B cell (primary cell): ENCODE data around the gene DNAJC16. TPM values are rescaled to one million over a fixed set of nuclear protein-coding genes. Genes with fewer than 3 reads are reported as not detected.

Experiments
- polyA plus RNA-seq: library from polyadenylated mRNA; depleted of rRNA; stranded (reverse); fragments of >200 nt; gene quantifications from 2 replicates; pipeline ENCODE4 v1.2.3, GENCODE V29; 2012
- small RNA-seq: library from RNA; depleted of rRNA; stranded (forward); fragments of <200 nt; gene quantifications from one replicate; pipeline ENCODE3, GENCODE V24; 2012; ENCODE audit warnings: low replicate concordance, low read depth; ENCODE audit not compliant: insufficient read length
- total RNA-seq, 2 donors: library from RNA; stranded (reverse); fragments of 120-200 nt in 1 of 2; gene quantifications; 1 replicate in 1 of 2; 2 replicates in 1 of 2; pipeline versions ENCODE4 v1.2.3 to v1.2.4, GENCODE V29; 2013 to 2022

Gene DNAJC16
- total and polyA plus RNA-seq, 2 donors (not counting 1 experiment from before 2014, with no cell fraction given), result 16.9 to 47.1 TPM

Small RNA genes within 50 kb of the gene (small RNA-seq; reads per million reads assigned to genes)
- gene CD24P1, result not detected
- not detected for gene RNU7-179P
- not detected for gene SCARNA21B

Other genes starting within 250 kb of the DNAJC16 start
- gene EFHD2, start 117.0 kb upstream of the DNAJC16 start, total RNA-seq, result 38.4 and 39.3 TPM in 2 replicates
- 67.2 and 90.0 TPM in 2 replicates for gene EFHD2, start 117.0 kb upstream of the DNAJC16 start, polyA plus RNA-seq
- gene CTRC, start 88.4 kb upstream of the DNAJC16 start, total RNA-seq, result 0.51 TPM in 1 of 2 replicates, not detected in the other
- gene CTRC, start 88.4 kb upstream of the DNAJC16 start, polyA plus RNA-seq, result 0.39 and 1.3 TPM in 2 replicates
- gene CELA2A, start 70.1 kb upstream of the DNAJC16 start, total RNA-seq, result not detected in 2 replicates
- 0.16 TPM in 1 of 2 replicates, not detected in the other for gene CELA2A, start 70.1 kb upstream of the DNAJC16 start, polyA plus RNA-seq
- gene CELA2B, start 50.7 kb upstream of the DNAJC16 start, total RNA-seq, result not detected in 2 replicates
- gene CELA2B, start 50.7 kb upstream of the DNAJC16 start, polyA plus RNA-seq, result not detected in 2 replicates
- gene CASP9, start 2.6 kb upstream of the DNAJC16 start, total RNA-seq, result 22.9 and 23.6 TPM in 2 replicates
- 16.8 and 17.9 TPM in 2 replicates for gene CASP9, start 2.6 kb upstream of the DNAJC16 start, polyA plus RNA-seq
- 3.3 and 3.5 TPM in 2 replicates for gene AGMAT, start 58.2 kb downstream of the DNAJC16 start, total RNA-seq
- 2.7 and 3.7 TPM in 2 replicates for gene AGMAT, start 58.2 kb downstream of the DNAJC16 start, polyA plus RNA-seq
- gene DDI2, start 90.6 kb downstream of the DNAJC16 start, total RNA-seq, result 61.0 and 68.3 TPM in 2 replicates
- 8.5 and 12.2 TPM in 2 replicates for gene DDI2, start 90.6 kb downstream of the DNAJC16 start, polyA plus RNA-seq
- 116 and 120 TPM in 2 replicates for gene PLEKHM2, start 157.5 kb downstream of the DNAJC16 start, total RNA-seq
- 96.3 and 99.7 TPM in 2 replicates for gene PLEKHM2, start 157.5 kb downstream of the DNAJC16 start, polyA plus RNA-seq
- gene SLC25A34, start 209.4 kb downstream of the DNAJC16 start, total RNA-seq, result 5.4 and 7.0 TPM in 2 replicates
- gene SLC25A34, start 209.4 kb downstream of the DNAJC16 start, polyA plus RNA-seq, result 4.1 and 4.6 TPM in 2 replicates
- not detected in 2 replicates for gene TMEM82, start 215.7 kb downstream of the DNAJC16 start, total RNA-seq
- not detected in 2 replicates for gene TMEM82, start 215.7 kb downstream of the DNAJC16 start, polyA plus RNA-seq
- not detected in 2 replicates for gene FBLIM1, start 231.9 kb downstream of the DNAJC16 start, total RNA-seq
- gene FBLIM1, start 231.9 kb downstream of the DNAJC16 start, polyA plus RNA-seq, result not detected in 2 replicates